SK-N-DZ (cell line): ENCODE data around the gene TAAR9.

Source experiments
- DNase-seq: peaks from one replicate; pipeline ENCODE4 v3.0.0-alpha.2; 2015; ENCODE audit warnings: low spot score
- small RNA-seq, 2 experiments: library from RNA; depleted of rRNA; stranded (forward); fragments of <200 nt; gene quantifications; one replicate each; pipeline ENCODE3, GENCODE V24; 2014

TAAR9 gene

GRCh38 chr6:132587424-132587823 is 49.3 kb downstream of the TAAR9 start:
- no peak for DNase-seq

Small RNA genes lying within 50 kb of the gene (small RNA-seq; reads per million reads assigned to genes)
- 0 reads per million in 2 experiments for gene TAAR7P
